Activated naive CD8-positive, alpha-beta T cell (primary cell): Measurements from ENCODE around the gene THOC3.
"Not testable (repeated sequence)": the region's sequence is repeated elsewhere in the genome, so short reads cannot be mapped to it uniquely, and the experiment has no call there.

ENCODE experiments used
- H3K27ac Mint-ChIP-seq: one replicate; pipeline ENCODE4 v1.8.0; 2021; ENCODE audit warnings: mixed read lengths
- H3K27me3 Mint-ChIP-seq: one replicate; pipeline ENCODE4 v1.8.0; 2021; ENCODE audit warnings: mixed read lengths
- H3K36me3 Mint-ChIP-seq: one replicate; pipeline ENCODE4 v1.8.0; 2021; ENCODE audit warnings: mixed read lengths
- H3K4me1 Mint-ChIP-seq: one replicate; pipeline ENCODE4 v1.8.0; 2021; ENCODE audit warnings: low read depth, mixed read lengths
- H3K4me3 Mint-ChIP-seq: one replicate; pipeline ENCODE4 v1.8.0; 2021; ENCODE audit warnings: mild to moderate bottlenecking, mixed read lengths
- H3K9me3 Mint-ChIP-seq: one replicate; pipeline ENCODE4 v1.8.0; 2021; ENCODE audit warnings: low read depth, mixed read lengths

Gene THOC3

GRCh38 chr5:175913835-175914672 is 54.1 kb downstream of the THOC3 start:
- not testable (repeated sequence) for H3K4me3 Mint-ChIP-seq, H3K27ac Mint-ChIP-seq, H3K9me3 Mint-ChIP-seq

GRCh38 chr5:175910072-175910471 is 58.0 kb downstream of the THOC3 start:
- H3K36me3 Mint-ChIP-seq, H3K27me3 Mint-ChIP-seq, H3K4me3 Mint-ChIP-seq, H3K4me1 Mint-ChIP-seq, H3K9me3 Mint-ChIP-seq, H3K27ac Mint-ChIP-seq: not testable (repeated sequence)

More at GRCh38 chr5:175913835-175914672, 54.1 kb downstream of the THOC3 start:
- H3K4me1 Mint-ChIP-seq, H3K27me3 Mint-ChIP-seq: not testable (repeated sequence)
- H3K36me3 Mint-ChIP-seq: peaks cover 13% of the 10 kb centered on the region
